Spleen (tissue), 7 donors: ENCODE data around the gene DMD.
A peak's percentile ranks its signal among the peaks of the same experiment; 100 is the strongest.

Source experiments
- POLR2A ChIP-seq, 3 donors: fragments of 450-650 bp; IDR thresholded peaks; one replicate each; pipeline ENCODE4 v1.5.1; 2017; ENCODE audit warnings: antibody characterized with exemption in 3 of 3, mild to moderate bottlenecking in 1 of 3
- TF ChIP-seq, protein P1 (sequence below), 11 experiments: fragments of 200-600 bp in 7 of 11; fragments of 450-650 bp in 4 of 11; sonication (generic) in 4 of 11; IDR thresholded peaks in 8 of 11; conservative IDR thresholded peaks in 3 of 11; 1 replicate in 7 of 11; 2 replicates in 4 of 11; pipeline versions ENCODE4 v1.4.0 to v1.8.0; 2016 to 2021; ENCODE audit warnings: antibody characterized with exemption in 11 of 11, inconsistent platforms in 4 of 11, mild to moderate bottlenecking in 1 of 11
- donor health status: DM: no; HTN: no; CAD: no; lungs with moderate emphysema.
- donor health status: DM: no; HTN: no; CAD: no.
- donor health status: DM: no; HTN: no; CAD: no.

DNA sequence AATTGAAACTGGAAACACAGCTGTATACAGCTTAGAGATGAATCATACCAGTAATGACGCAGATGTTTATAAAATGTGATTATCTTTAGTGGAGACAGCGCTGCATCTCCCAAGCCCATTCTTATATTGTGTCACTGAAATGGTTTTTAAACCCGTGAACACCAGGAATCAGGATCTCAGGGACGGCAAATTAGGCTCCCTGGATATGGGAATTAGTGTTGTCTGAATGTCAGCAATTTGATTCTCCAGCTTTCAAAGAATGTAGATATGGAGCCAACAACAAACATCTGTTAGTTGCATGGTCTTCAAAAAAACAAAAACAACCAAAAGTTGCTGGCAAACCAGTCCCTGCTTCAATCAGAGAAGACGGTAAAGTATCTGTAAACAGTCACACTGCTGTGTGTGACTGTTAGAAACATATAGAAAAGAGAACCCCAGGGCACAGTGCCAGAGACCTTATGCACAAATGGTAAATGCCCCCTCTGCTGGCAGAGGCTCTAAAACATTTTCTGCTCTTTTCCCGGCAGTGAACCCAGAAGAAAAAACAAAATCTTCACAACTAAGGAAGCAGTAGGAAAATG, 1787.7 kb downstream of the DMD start:
- TF ChIP-seq POLR2A (IDR thresholded peaks at IDR 0.05) = no peak
- TF ChIP-seq, protein P1, sequence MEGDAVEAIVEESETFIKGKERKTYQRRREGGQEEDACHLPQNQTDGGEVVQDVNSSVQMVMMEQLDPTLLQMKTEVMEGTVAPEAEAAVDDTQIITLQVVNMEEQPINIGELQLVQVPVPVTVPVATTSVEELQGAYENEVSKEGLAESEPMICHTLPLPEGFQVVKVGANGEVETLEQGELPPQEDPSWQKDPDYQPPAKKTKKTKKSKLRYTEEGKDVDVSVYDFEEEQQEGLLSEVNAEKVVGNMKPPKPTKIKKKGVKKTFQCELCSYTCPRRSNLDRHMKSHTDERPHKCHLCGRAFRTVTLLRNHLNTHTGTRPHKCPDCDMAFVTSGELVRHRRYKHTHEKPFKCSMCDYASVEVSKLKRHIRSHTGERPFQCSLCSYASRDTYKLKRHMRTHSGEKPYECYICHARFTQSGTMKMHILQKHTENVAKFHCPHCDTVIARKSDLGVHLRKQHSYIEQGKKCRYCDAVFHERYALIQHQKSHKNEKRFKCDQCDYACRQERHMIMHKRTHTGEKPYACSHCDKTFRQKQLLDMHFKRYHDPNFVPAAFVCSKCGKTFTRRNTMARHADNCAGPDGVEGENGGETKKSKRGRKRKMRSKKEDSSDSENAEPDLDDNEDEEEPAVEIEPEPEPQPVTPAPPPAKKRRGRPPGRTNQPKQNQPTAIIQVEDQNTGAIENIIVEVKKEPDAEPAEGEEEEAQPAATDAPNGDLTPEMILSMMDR (IDR thresholded peaks at IDR 0.05 in 8 of 11, conservative IDR thresholded peaks at IDR 0.05 in 3 of 11) = peak in 3 of 11 experiments; percentile 10 to 16 (median 10)
